ENCODE data around the gene ABCA6.

Gene ABCA6

DNA sequence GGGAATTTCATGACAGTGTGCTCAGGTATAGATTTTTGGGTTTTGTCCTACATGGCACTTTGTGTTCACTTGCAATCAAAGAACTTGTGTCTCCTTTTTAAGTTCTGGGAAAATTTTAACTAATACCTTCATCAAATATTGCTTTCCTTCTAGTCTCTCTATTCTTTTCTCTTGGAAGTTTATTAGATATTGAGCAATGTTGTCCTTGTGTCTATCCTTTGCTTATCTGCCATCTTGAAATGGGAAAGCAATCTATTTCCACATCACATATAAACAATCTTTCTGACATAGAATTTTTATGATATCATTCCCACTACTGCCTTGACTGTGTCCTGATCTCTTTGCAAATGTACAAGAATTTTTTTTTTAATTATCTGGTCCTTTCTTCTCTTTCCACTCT lies 76.6 kb downstream of the ABCA6 start:
- Histone ChIP-seq H4K20me1 (ENCODE audit: insufficient read depth, low read length) (no peaks in the 10 kb centered on the region), H3K9me3 (ENCODE audit: insufficient read depth, low read length, severe bottlenecking) (no peaks in the 10 kb centered on the region), H2AFZ (ENCODE audit: low read depth, low read length) (no peak overlapping the region), H3K9ac (ENCODE audit: low read depth, low read length) (no peak overlapping the region), H3K4me3 (ENCODE audit: low read depth in 1 of 2, low read length in 2 of 2) (no peak overlapping the region), H3K36me3 (ENCODE audit: insufficient read depth, low read length) (no peaks in the 10 kb centered on the region), H3K4me2 (ENCODE audit: insufficient read depth, low read length) (no peak overlapping the region), H3K79me2 (ENCODE audit: insufficient read depth, low read length) (no peaks in the 10 kb centered on the region), H3K27ac (ENCODE audit: low read length) (no peak overlapping the region), H3K4me1 (ENCODE audit: insufficient read depth, low read length) (peaks cover 16% of the 10 kb centered on the region; the same call in 1 of the 2 replicates), H3K27me3 (ENCODE audit: insufficient read depth, low read length, poor library complexity) (peaks cover 3% of the 10 kb centered on the region)
- no peak for TF ChIP-seq EZH2 (IDR thresholded peaks at IDR 0.05; ENCODE audit: borderline replicate concordance, low read depth, low read length, severe bottlenecking)
- TF ChIP-seq, protein P1, sequence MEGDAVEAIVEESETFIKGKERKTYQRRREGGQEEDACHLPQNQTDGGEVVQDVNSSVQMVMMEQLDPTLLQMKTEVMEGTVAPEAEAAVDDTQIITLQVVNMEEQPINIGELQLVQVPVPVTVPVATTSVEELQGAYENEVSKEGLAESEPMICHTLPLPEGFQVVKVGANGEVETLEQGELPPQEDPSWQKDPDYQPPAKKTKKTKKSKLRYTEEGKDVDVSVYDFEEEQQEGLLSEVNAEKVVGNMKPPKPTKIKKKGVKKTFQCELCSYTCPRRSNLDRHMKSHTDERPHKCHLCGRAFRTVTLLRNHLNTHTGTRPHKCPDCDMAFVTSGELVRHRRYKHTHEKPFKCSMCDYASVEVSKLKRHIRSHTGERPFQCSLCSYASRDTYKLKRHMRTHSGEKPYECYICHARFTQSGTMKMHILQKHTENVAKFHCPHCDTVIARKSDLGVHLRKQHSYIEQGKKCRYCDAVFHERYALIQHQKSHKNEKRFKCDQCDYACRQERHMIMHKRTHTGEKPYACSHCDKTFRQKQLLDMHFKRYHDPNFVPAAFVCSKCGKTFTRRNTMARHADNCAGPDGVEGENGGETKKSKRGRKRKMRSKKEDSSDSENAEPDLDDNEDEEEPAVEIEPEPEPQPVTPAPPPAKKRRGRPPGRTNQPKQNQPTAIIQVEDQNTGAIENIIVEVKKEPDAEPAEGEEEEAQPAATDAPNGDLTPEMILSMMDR (IDR thresholded peaks at IDR 0.05; ENCODE audit: borderline replicate concordance, extremely low read depth, low read length, poor library complexity, severe bottlenecking): no peak
- ATAC-seq (ENCODE audit: insufficient read depth, low read depth) (no peak), DNase-seq (no peak)

DNA sequence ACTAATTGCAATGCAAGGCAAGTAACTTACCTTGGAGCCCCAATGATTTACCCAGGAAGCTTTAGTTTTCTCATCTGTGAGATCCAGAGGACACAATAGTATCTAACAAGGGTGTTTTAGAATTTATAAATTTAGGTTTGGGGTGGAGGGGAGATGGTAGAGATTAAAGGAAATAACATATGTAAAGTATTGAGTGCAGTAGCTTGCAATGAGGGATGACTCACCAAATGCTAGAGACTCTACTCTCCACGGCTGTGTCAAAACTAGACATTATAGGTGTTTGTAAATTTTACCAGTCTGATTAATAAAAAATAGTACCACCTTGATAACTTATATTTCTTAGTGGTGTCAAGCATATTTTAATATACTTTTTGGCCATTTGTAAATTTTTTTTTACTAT lies 77.2 kb downstream of the ABCA6 start:
- no peak overlapping the region for H3K9ac ChIP-seq (ENCODE audit: low read depth, low read length)

GRCh38 chr17:69064001-69064400 lies 77.7 kb downstream of the ABCA6 start:
- H3K4me3 ChIP-seq (ENCODE audit: low read depth in 1 of 2, low read length in 2 of 2): no peak overlapping the region
- H3K79me2 ChIP-seq (ENCODE audit: insufficient read depth, low read length): no peaks in the 10 kb centered on the region
- no peaks in the 10 kb centered on the region for H3K9me3 ChIP-seq (ENCODE audit: insufficient read depth, low read length, severe bottlenecking)
- H3K27me3 ChIP-seq (ENCODE audit: insufficient read depth, low read length, poor library complexity): peaks cover 3% of the 10 kb centered on the region
- H3K9ac ChIP-seq (ENCODE audit: low read depth, low read length): no peak overlapping the region
- H2AFZ ChIP-seq (ENCODE audit: low read depth, low read length): no peak overlapping the region
- H3K36me3 ChIP-seq (ENCODE audit: insufficient read depth, low read length): no peaks in the 10 kb centered on the region
- H3K4me2 ChIP-seq (ENCODE audit: insufficient read depth, low read length): no peak overlapping the region
- TF ChIP-seq, protein P1 (IDR thresholded peaks at IDR 0.05; ENCODE audit: borderline replicate concordance, extremely low read depth, low read length, poor library complexity, severe bottlenecking): no peak
- peaks cover 16% of the 10 kb centered on the region; the same call in 1 of the 2 replicates for H3K4me1 ChIP-seq (ENCODE audit: insufficient read depth, low read length)
- no peak for DNase-seq
- ATAC-seq (ENCODE audit: insufficient read depth, low read depth): no peak
- H4K20me1 ChIP-seq (ENCODE audit: insufficient read depth, low read length): no peaks in the 10 kb centered on the region
- no peak overlapping the region for H3K27ac ChIP-seq (ENCODE audit: low read length)

More for the DNA sequence above, 77.2 kb downstream of the ABCA6 start:
- Histone ChIP-seq H3K36me3 (ENCODE audit: insufficient read depth, low read length) (no peaks in the 10 kb centered on the region), H3K27me3 (ENCODE audit: insufficient read depth, low read length, poor library complexity) (peaks cover 6% of the 10 kb centered on the region), H3K79me2 (ENCODE audit: insufficient read depth, low read length) (no peaks in the 10 kb centered on the region), H3K9me3 (ENCODE audit: insufficient read depth, low read length, severe bottlenecking) (no peaks in the 10 kb centered on the region), H4K20me1 (ENCODE audit: insufficient read depth, low read length) (no peaks in the 10 kb centered on the region), H3K4me3 (ENCODE audit: low read depth in 1 of 2, low read length in 2 of 2) (no peak overlapping the region), H3K4me2 (ENCODE audit: insufficient read depth, low read length) (no peak overlapping the region), H2AFZ (ENCODE audit: low read depth, low read length) (no peak overlapping the region), H3K27ac (ENCODE audit: low read length) (no peak overlapping the region), H3K4me1 (ENCODE audit: insufficient read depth, low read length) (peaks cover 16% of the 10 kb centered on the region; the same call in 1 of the 2 replicates)
- ATAC-seq (ENCODE audit: insufficient read depth, low read depth): no peak
- DNase-seq: no peak
- TF ChIP-seq, protein P1 (IDR thresholded peaks at IDR 0.05; ENCODE audit: borderline replicate concordance, extremely low read depth, low read length, poor library complexity, severe bottlenecking): no peak
- no peak for TF ChIP-seq EZH2 (IDR thresholded peaks at IDR 0.05; ENCODE audit: borderline replicate concordance, low read depth, low read length, severe bottlenecking)

Measured in DND-41 (cell line).